Tibial artery (tissue), 4 donors: Measurements from ENCODE around the gene SAMSN1.

Experiments used
- DNase-seq, 2 donors: peaks; one replicate each; pipeline ENCODE4 v3.0.0-alpha.2; 2019
- H3K27ac ChIP-seq, 2 donors: fragments of 200-600 bp; sonication (generic) in 1 of 2; 1 replicate in 1 of 2; 2 replicates in 1 of 2; pipeline ENCODE4 v1.5.1; 2018 to 2019; ENCODE audit warnings: mild to moderate bottlenecking in 1 of 2
- H3K27me3 ChIP-seq, 2 donors: fragments of 200-600 bp; sonication (generic) in 1 of 2; one replicate each; pipeline versions ENCODE4 v1.5.1 to v1.6.0; 2016 to 2019
- H3K36me3 ChIP-seq, 3 donors: fragments of 200-600 bp; sonication (generic) in 2 of 3; one replicate each; pipeline ENCODE4 v1.5.1; 2016 to 2019; ENCODE audit warnings: mild to moderate bottlenecking in 2 of 3
- H3K4me1 ChIP-seq, 4 donors: fragments of 200-600 bp; sonication (generic) in 2 of 4; 1 replicate in 3 of 4; 2 replicates in 1 of 4; pipeline ENCODE4 v1.5.1; 2016 to 2019
- H3K4me3 ChIP-seq, 2 donors: fragments of 200-600 bp; sonication (generic) in 1 of 2; 1 replicate in 1 of 2; 2 replicates in 1 of 2; pipeline ENCODE4 v1.5.1; 2018 to 2019; ENCODE audit warnings: mild to moderate bottlenecking in 2 of 2
- H3K9me3 ChIP-seq, 3 donors: fragments of 200-600 bp; sonication (generic) in 1 of 3; one replicate each; pipeline ENCODE4 v1.5.1; 2016 to 2019
- CTCF ChIP-seq, 2 experiments: fragments of 200-600 bp in 1 of 2; fragments of 450-650 bp in 1 of 2; IDR thresholded peaks; one replicate each; pipeline ENCODE4 v1.5.1; 2017 to 2019; ENCODE audit warnings: antibody characterized with exemption in 2 of 2, mild to moderate bottlenecking in 1 of 2, moderate library complexity in 1 of 2
- intact Hi-C: fragments of 100-400 bp; cut with DNase I; formaldehyde crosslinking; loops from one replicate; pipeline ENCODE4 v1.15.0; 2023; ENCODE audit warnings: low total_unique reads

The SAMSN1 gene

DNA sequence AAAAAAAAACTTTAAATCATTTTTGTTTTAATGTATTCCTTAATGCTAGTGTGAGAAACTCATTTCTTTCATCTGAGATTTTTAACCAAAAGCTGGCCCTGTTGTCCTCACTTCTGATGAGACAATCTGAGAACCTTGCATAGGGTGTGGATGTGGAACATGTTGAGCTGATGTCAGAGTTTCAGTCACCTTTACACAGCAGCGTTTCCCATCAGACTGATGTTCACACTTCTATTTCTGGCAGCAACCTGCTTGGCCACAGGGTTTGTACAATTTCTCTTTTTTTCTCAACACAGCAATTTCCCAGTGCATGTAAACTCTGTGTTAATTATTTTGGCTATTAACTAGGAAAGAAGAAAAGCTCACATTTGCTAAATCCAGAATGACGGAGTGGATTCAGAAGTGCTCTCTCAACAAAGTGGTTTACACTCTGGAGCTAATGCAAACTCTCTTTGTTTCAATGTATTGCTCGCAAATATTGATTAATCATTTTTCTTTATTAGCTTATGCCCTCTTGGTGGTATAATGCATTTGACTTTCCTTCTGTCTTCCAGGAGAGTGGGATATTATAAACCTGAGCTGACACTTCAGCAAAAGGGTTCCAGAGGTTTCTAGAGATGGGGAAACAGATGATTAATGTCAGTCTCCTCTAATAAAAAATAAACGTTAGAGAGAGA, 92.6 kb downstream of the SAMSN1 start:
- intact Hi-C loops, result no loop called here
- H3K4me1 ChIP-seq, result no peaks in the 10 kb centered on the region
- H3K27me3 ChIP-seq, result no peaks in the 10 kb centered on the region
- no peaks in the 10 kb centered on the region for H3K36me3 ChIP-seq
- no peak for DNase-seq
- no peak for TF ChIP-seq CTCF (IDR thresholded peaks at IDR 0.05)
- H3K9me3 ChIP-seq, result no peaks in the 10 kb centered on the region
- H3K27ac ChIP-seq, result no peak overlapping the region
- no peak overlapping the region for H3K4me3 ChIP-seq

DNA sequence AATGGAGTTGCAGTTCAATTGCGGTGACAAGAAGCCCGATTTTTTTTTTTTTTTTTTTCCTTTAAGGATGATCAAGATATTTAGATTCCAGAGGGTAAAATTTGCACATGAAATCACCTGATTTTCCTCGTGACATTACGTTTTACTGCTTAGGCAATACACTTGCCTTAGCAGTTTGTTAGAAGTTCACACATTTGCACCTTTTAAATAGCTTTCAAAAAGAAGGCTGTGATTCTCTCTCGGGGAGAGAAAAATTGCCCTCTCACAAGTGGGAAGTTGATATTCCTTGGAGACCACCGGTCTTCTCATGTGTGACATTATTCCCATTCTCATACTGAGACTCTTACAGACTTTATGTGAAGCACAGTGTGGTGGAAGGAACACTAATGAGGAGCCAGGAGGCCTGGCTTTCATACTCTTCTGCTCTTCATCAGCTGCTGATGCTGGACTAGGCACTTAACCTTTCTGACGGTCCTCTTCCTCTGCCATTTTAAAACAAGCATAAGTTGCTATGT, 93.3 kb downstream of the SAMSN1 start:
- H3K4me1 ChIP-seq, result no peaks in the 10 kb centered on the region
- H3K4me3 ChIP-seq, result no peak overlapping the region
- H3K36me3 ChIP-seq, result no peaks in the 10 kb centered on the region
- no peak overlapping the region for H3K27ac ChIP-seq
- H3K27me3 ChIP-seq, result no peaks in the 10 kb centered on the region
- intact Hi-C loops, result no loop called here
- DNase-seq, result no peak
- TF ChIP-seq CTCF (IDR thresholded peaks at IDR 0.05), result no peak
- H3K9me3 ChIP-seq, result no peaks in the 10 kb centered on the region

DNA sequence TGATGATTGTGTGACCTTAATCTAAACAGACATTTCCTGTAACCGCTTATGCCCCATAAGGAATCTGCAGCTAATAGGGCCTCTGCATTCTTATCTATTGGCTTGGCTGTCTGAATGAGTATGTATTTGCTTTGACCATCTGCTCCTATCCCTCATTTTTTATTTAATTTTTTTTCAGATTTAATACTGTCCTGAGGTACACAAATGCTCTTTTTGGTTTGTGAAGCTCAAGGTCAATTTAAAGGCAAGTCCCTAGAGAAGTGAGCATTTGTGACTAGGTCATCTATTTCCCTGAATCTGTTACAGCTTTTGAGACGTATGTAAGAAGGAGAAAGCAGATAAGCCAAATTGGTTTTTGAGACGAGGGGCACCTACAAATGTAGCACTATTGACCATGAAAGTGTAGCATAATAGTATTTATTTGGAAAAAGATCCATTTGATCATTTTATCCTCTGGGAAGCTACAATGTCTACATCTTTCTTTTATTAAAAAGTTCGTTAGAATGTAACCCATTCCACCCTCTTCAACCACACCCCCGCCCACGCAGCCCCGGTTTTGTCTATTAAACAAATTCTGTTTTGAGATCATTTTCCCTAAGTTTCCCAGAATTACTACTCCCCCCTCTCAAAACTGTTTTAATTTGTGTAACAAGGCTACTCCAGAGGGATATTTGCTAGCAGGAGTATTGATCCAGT, 93.9 kb downstream of the SAMSN1 start:
- intact Hi-C loops, result no loop called here
- Histone ChIP-seq H3K36me3 (no peaks in the 10 kb centered on the region), H3K4me3 (no peak overlapping the region), H3K27ac (no peak overlapping the region), H3K27me3 (no peaks in the 10 kb centered on the region), H3K4me1 (no peaks in the 10 kb centered on the region), H3K9me3 (no peaks in the 10 kb centered on the region)
- TF ChIP-seq CTCF (IDR thresholded peaks at IDR 0.05), result no peak
- DNase-seq, result no peak

DNA sequence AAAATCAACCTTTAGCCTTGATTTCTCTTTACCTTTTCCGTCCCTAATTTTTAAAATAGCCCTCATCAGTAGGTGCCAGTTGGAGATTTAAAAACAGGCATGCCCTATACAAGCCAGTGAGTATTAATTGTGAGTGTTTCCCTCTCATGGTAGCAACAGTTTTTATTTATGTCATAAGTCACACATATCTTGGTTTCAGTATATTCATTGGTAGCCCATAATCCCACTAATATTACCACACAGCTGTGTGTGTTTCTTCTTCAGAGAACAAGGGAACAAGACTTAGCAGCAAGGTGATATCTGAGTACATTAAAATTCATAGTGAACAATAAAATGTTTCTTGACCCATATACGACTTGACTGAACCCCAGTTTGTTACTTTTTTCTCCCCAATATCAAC, 94.6 kb downstream of the SAMSN1 start:
- TF ChIP-seq CTCF (IDR thresholded peaks at IDR 0.05), result no peak
- no peaks in the 10 kb centered on the region for H3K36me3 ChIP-seq
- no peak overlapping the region for H3K4me3 ChIP-seq
- no peak overlapping the region for H3K27ac ChIP-seq
- H3K9me3 ChIP-seq, result no peaks in the 10 kb centered on the region
- H3K4me1 ChIP-seq, result no peaks in the 10 kb centered on the region
- H3K27me3 ChIP-seq, result no peaks in the 10 kb centered on the region
- no peak for DNase-seq
- intact Hi-C loops, result no loop called here

GRCh38 chr21:14448784-14449183, 97.3 kb downstream of the SAMSN1 start:
- H3K9me3 ChIP-seq, result no peaks in the 10 kb centered on the region
- H3K4me3 ChIP-seq, result no peak overlapping the region
- no peak for TF ChIP-seq CTCF (IDR thresholded peaks at IDR 0.05)
- H3K4me1 ChIP-seq, result no peaks in the 10 kb centered on the region
- no peak overlapping the region for H3K27ac ChIP-seq
- no peaks in the 10 kb centered on the region for H3K36me3 ChIP-seq
- intact Hi-C loops, result no loop called here
- DNase-seq, result no peak
- H3K27me3 ChIP-seq, result no peaks in the 10 kb centered on the region
